ENCODE results near the gene CACNA2D1. TPM values are rescaled to one million over a fixed set of nuclear protein-coding genes. Genes with fewer than 3 reads are reported as not detected.
"Not testable (repeated sequence)": the region's sequence is repeated elsewhere in the genome, so short reads cannot be mapped to it uniquely, and the experiment has no call there.

CACNA2D1 gene
- total RNA-seq, 1 donor from 2014 or later = 1.5 TPM

DNA sequence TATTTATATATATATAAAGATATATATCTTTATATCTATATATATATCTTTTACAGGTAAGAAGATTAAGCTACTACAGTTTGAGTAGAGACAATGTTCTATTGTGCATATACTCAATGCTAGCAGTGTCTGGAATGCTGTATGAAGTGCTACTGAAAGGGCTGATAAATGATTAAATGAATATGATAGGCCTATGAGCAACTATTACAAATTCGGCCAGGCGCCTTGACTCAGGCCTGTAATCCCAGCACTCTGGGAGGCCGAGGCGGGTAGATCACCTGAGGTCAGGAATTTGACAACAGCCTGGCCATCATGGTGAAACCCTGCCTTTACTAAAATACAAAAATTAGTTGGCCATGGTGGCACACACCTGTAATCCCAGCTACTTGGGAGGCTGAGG is 297.1 kb downstream of the CACNA2D1 start:
- Histone ChIP-seq H3K36me3 (no peaks in the 10 kb centered on the region), H3F3A (ENCODE audit: low read depth) (no peaks in the 10 kb centered on the region), H3K79me2 (ENCODE audit: low read depth) (no peaks in the 10 kb centered on the region), H4K20me1 (ENCODE audit: low read depth) (no peaks in the 10 kb centered on the region), H3K9me3 (ENCODE audit: low read depth) (no peaks in the 10 kb centered on the region), H3K9ac (no peak overlapping the region), H2AFZ (replicated peaks) (no peak overlapping the region), H3K4me3 (no peak overlapping the region), H3K4me2 (no peak overlapping the region), H3K4me1 (peaks cover 3% of the 10 kb centered on the region), H3K27ac (no peak overlapping the region), H3K27me3 (no peaks in the 10 kb centered on the region)
- H3K27ac Mint-ChIP-seq = no peak overlapping the region
- H3K4me3 Mint-ChIP-seq = no peak overlapping the region
- no peaks in the 10 kb centered on the region for H3K36me3 Mint-ChIP-seq
- peaks cover 10% of the 10 kb centered on the region for H3K4me1 Mint-ChIP-seq
- TF ChIP-seq, protein P1, sequence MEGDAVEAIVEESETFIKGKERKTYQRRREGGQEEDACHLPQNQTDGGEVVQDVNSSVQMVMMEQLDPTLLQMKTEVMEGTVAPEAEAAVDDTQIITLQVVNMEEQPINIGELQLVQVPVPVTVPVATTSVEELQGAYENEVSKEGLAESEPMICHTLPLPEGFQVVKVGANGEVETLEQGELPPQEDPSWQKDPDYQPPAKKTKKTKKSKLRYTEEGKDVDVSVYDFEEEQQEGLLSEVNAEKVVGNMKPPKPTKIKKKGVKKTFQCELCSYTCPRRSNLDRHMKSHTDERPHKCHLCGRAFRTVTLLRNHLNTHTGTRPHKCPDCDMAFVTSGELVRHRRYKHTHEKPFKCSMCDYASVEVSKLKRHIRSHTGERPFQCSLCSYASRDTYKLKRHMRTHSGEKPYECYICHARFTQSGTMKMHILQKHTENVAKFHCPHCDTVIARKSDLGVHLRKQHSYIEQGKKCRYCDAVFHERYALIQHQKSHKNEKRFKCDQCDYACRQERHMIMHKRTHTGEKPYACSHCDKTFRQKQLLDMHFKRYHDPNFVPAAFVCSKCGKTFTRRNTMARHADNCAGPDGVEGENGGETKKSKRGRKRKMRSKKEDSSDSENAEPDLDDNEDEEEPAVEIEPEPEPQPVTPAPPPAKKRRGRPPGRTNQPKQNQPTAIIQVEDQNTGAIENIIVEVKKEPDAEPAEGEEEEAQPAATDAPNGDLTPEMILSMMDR (IDR thresholded peaks at IDR 0.05) = no peak
- TF ChIP-seq EZH2 (IDR thresholded peaks at IDR 0.05) (no peak), EZH2phosphoT487 (IDR thresholded peaks at IDR 0.05) (no peak)
- H3K27me3 Mint-ChIP-seq (ENCODE audit: insufficient read depth, low read depth) = peaks cover 2% of the 10 kb centered on the region
- DNase-seq (ENCODE audit: low spot score) = no peak
- no peaks in the 10 kb centered on the region for H3K9me3 Mint-ChIP-seq

DNA sequence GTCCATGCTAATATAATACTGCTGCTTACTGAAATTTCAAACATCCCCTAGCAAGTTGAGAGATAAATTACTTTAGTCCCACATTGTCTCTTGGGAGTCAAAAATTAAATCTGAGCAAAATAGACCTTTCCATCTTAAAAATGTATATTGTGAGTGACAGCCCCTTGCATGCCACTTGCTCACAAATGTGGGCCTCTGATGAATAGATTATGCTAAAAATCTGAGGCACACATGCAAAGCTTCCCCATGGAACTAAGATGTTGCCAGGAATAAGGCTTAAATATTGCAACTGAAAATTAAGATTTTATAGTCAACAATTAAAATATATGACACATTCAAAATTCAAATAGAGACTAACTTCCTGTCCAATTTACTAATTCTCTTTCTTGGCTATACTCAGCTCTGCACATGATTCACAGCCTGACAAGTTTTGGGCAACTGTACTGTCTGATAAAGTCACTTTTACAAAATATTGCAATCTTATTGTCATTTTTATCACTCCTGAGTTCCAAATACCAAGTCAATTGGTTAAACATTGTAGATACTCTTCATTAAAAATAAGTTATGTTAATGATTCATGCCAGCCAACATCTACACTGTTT is 301.2 kb downstream of the CACNA2D1 start:
- TF ChIP-seq EZH2 (IDR thresholded peaks at IDR 0.05) (no peak), EZH2phosphoT487 (IDR thresholded peaks at IDR 0.05) (no peak)
- TF ChIP-seq, protein P1 (IDR thresholded peaks at IDR 0.05) = no peak
- no peaks in the 10 kb centered on the region for H3K27me3 Mint-ChIP-seq (ENCODE audit: insufficient read depth, low read depth)
- Histone ChIP-seq H2AFZ (replicated peaks) (no peak overlapping the region), H3K4me2 (no peak overlapping the region), H3K27me3 (no peaks in the 10 kb centered on the region), H3K4me1 (no peaks in the 10 kb centered on the region), H3K79me2 (ENCODE audit: low read depth) (no peaks in the 10 kb centered on the region), H3K27ac (no peak overlapping the region), H3K9ac (no peak overlapping the region), H4K20me1 (ENCODE audit: low read depth) (no peaks in the 10 kb centered on the region), H3F3A (ENCODE audit: low read depth) (no peaks in the 10 kb centered on the region), H3K9me3 (ENCODE audit: low read depth) (no peaks in the 10 kb centered on the region), H3K36me3 (no peaks in the 10 kb centered on the region), H3K4me3 (no peak overlapping the region)
- no peak overlapping the region for H3K4me3 Mint-ChIP-seq
- H3K36me3 Mint-ChIP-seq = no peaks in the 10 kb centered on the region
- no peak for DNase-seq (ENCODE audit: low spot score)
- no peaks in the 10 kb centered on the region for H3K4me1 Mint-ChIP-seq
- no peak overlapping the region for H3K27ac Mint-ChIP-seq
- H3K9me3 Mint-ChIP-seq = no peaks in the 10 kb centered on the region

DNA sequence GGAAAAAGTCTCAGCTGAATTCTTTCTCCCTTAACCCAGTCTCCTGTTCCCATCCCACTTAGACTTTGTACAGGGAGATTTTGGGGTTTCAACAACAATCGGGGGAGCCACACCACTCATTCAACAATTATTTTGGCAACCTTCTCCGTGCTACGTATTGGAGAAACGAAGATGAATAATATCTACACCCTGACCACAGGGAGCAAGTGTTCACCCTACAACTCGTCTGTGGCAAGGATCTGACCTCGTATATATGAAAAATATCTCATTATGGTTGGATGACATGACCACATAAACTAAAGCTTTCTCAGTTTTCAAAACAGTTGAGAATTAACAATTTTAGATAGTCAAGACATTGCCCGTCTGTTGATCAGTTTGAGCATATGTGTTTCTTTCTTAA is 302.1 kb downstream of the CACNA2D1 start:
- H3K4me1 Mint-ChIP-seq = no peaks in the 10 kb centered on the region
- Histone ChIP-seq H3K9me3 (ENCODE audit: low read depth) (no peaks in the 10 kb centered on the region), H3K79me2 (ENCODE audit: low read depth) (no peaks in the 10 kb centered on the region), H3K4me2 (no peak overlapping the region), H3F3A (ENCODE audit: low read depth) (no peaks in the 10 kb centered on the region), H3K36me3 (no peaks in the 10 kb centered on the region), H2AFZ (replicated peaks) (no peak overlapping the region), H3K4me3 (no peak overlapping the region), H4K20me1 (ENCODE audit: low read depth) (no peaks in the 10 kb centered on the region), H3K9ac (no peak overlapping the region), H3K4me1 (no peaks in the 10 kb centered on the region), H3K27me3 (no peaks in the 10 kb centered on the region), H3K27ac (no peak overlapping the region)
- no peaks in the 10 kb centered on the region for H3K27me3 Mint-ChIP-seq (ENCODE audit: insufficient read depth, low read depth)
- DNase-seq (ENCODE audit: low spot score) = no peak
- H3K4me3 Mint-ChIP-seq = no peak overlapping the region
- TF ChIP-seq EZH2 (IDR thresholded peaks at IDR 0.05) = no peak
- TF ChIP-seq, protein P1 (IDR thresholded peaks at IDR 0.05) = no peak
- no peak overlapping the region for H3K27ac Mint-ChIP-seq
- no peaks in the 10 kb centered on the region for H3K9me3 Mint-ChIP-seq
- no peaks in the 10 kb centered on the region for H3K36me3 Mint-ChIP-seq

DNA sequence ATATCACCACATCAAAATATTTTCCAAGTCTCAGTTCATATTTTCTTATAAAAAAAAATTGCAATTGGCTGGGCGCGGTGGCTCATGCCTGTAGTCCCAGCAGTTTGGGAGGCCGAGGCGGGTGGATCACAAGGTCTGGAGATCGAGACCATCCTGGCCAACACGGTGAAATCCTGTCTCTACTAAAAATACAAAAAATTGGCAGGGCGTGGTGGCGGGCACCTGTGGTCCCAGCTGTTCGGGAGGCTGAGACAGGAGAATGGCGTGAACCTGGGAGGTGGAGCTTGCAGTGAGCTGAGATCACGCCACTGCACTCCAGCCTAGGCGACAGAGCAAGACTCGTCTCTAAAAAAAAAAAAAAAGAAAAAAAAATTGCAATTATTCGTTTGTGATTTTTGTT is 303.0 kb downstream of the CACNA2D1 start:
- not testable (repeated sequence) for H3K27me3 Mint-ChIP-seq (ENCODE audit: insufficient read depth, low read depth); H3F3A ChIP-seq (ENCODE audit: low read depth); H3K27ac ChIP-seq; H3K9me3 Mint-ChIP-seq; H3K27ac Mint-ChIP-seq; H3K4me1 ChIP-seq; H3K79me2 ChIP-seq (ENCODE audit: low read depth); H3K4me3 ChIP-seq; H2AFZ ChIP-seq (replicated peaks); H3K36me3 ChIP-seq; H3K4me3 Mint-ChIP-seq; H3K36me3 Mint-ChIP-seq; H3K9ac ChIP-seq; H4K20me1 ChIP-seq (ENCODE audit: low read depth); H3K27me3 ChIP-seq; H3K4me1 Mint-ChIP-seq; DNase-seq (ENCODE audit: low spot score); H3K4me2 ChIP-seq; H3K9me3 ChIP-seq (ENCODE audit: low read depth)

Data from neural progenitor cell (in vitro differentiated cells).